Mucosa of rectum (tissue), 2 donors: ENCODE measurements around the gene MYO18B.
"Not testable (repeated sequence)": the region's sequence is repeated elsewhere in the genome, so short reads cannot be mapped to it uniquely, and the experiment has no call there.

Experiments
- H3K27ac ChIP-seq, 2 donors: one replicate each; pipeline ENCODE4 v1.7.0; 2013; ENCODE audit warnings: inconsistent platforms in 2 of 2, low read depth in 2 of 2, low read length in 2 of 2
- H3K27me3 ChIP-seq, 2 donors: one replicate each; pipeline ENCODE4 v1.7.0; 2013; ENCODE audit warnings: low read length in 2 of 2; ENCODE audit not compliant: control insufficient read depth in 2 of 2, insufficient read depth in 2 of 2
- H3K36me3 ChIP-seq, 2 donors: one replicate each; pipeline ENCODE4 v1.7.0; 2013; ENCODE audit warnings: low read length in 2 of 2; ENCODE audit not compliant: control insufficient read depth in 2 of 2, insufficient read depth in 2 of 2
- H3K4me1 ChIP-seq, 2 donors: one replicate each; pipeline ENCODE4 v1.7.0; 2013; ENCODE audit warnings: low read length in 2 of 2, mild to moderate bottlenecking in 1 of 2; ENCODE audit not compliant: control insufficient read depth in 2 of 2, insufficient read depth in 2 of 2
- H3K4me3 ChIP-seq, 2 donors: one replicate each; pipeline ENCODE4 v1.7.0; 2013; ENCODE audit warnings: low read length in 2 of 2
- H3K9ac ChIP-seq, 2 donors: one replicate each; pipeline ENCODE4 v1.7.0; 2013; ENCODE audit warnings: low read length in 2 of 2, low read depth in 1 of 2, mild to moderate bottlenecking in 1 of 2
- H3K9me3 ChIP-seq, 2 donors: one replicate each; pipeline ENCODE4 v1.7.0; 2013; ENCODE audit warnings: low read length in 2 of 2; ENCODE audit not compliant: control insufficient read depth in 2 of 2
- donor health status: healthy.
- donor health status: Normal muscosa, but diverticular disease.

The MYO18B gene

GRCh38 chr22:25966448-25966913 is 224.5 kb downstream of the MYO18B start:
- H3K4me3 ChIP-seq = no peak overlapping the region
- H3K27me3 ChIP-seq = peaks cover 0 to 3% of the 10 kb centered on the region in 2 donors
- no peak overlapping the region for H3K9ac ChIP-seq
- no peaks in the 10 kb centered on the region for H3K9me3 ChIP-seq
- H3K4me1 ChIP-seq = no peaks in the 10 kb centered on the region
- no peaks in the 10 kb centered on the region for H3K36me3 ChIP-seq
- no peak overlapping the region for H3K27ac ChIP-seq

- no peaks in the 10 kb centered on the region for H3K36me3 ChIP-seq
- no peak overlapping the region for H3K9ac ChIP-seq
- H3K9me3 ChIP-seq = no peaks in the 10 kb centered on the region
- H3K4me1 ChIP-seq = no peaks in the 10 kb centered on the region
- no peak overlapping the region for H3K4me3 ChIP-seq
- no peak overlapping the region for H3K27ac ChIP-seq
- peaks cover 0 to 3% of the 10 kb centered on the region in 2 donors for H3K27me3 ChIP-seq
Measured at GRCh38 chr22:25969286-25969685, 227.3 kb downstream of the MYO18B start.

- H3K9ac ChIP-seq = no peak overlapping the region
- H3K27ac ChIP-seq = no peak overlapping the region
Measured at GRCh38 chr22:25969901-25970300, 227.9 kb downstream of the MYO18B start.

GRCh38 chr22:25970374-25970911 is 228.5 kb downstream of the MYO18B start:
- no peak overlapping the region for H3K9ac ChIP-seq
- H3K4me3 ChIP-seq = no peak overlapping the region
- no peaks in the 10 kb centered on the region for H3K4me1 ChIP-seq
- no peak overlapping the region for H3K27ac ChIP-seq
- H3K36me3 ChIP-seq = no peaks in the 10 kb centered on the region
- H3K9me3 ChIP-seq = no peaks in the 10 kb centered on the region
- H3K27me3 ChIP-seq = peaks cover 0 to under 1% of the 10 kb centered on the region in 2 donors

More at GRCh38 chr22:25969901-25970300, 227.9 kb downstream of the MYO18B start:
- no peaks in the 10 kb centered on the region for H3K4me1 ChIP-seq
- H3K4me3 ChIP-seq = no peak overlapping the region
- peaks cover 0 to 3% of the 10 kb centered on the region in 2 donors for H3K27me3 ChIP-seq
- H3K9me3 ChIP-seq = no peaks in the 10 kb centered on the region
- H3K36me3 ChIP-seq = no peaks in the 10 kb centered on the region

GRCh38 chr22:25970999-25971811 is 229.2 kb downstream of the MYO18B start:
- Histone ChIP-seq H3K27me3 (no peaks in the 10 kb centered on the region), H3K9me3 (no peaks in the 10 kb centered on the region), H3K4me1 (no peaks in the 10 kb centered on the region), H3K4me3 (no peak overlapping the region), H3K9ac (no peak overlapping the region), H3K36me3 (no peaks in the 10 kb centered on the region), H3K27ac (no peak overlapping the region)

GRCh38 chr22:25972397-25972796 is 230.4 kb downstream of the MYO18B start:
- H3K9me3 ChIP-seq = no peaks in the 10 kb centered on the region
- no peak overlapping the region for H3K27ac ChIP-seq
- H3K4me3 ChIP-seq = no peak overlapping the region
- H3K36me3 ChIP-seq = no peaks in the 10 kb centered on the region
- no peak overlapping the region for H3K9ac ChIP-seq
- H3K4me1 ChIP-seq = no peaks in the 10 kb centered on the region
- no peaks in the 10 kb centered on the region for H3K27me3 ChIP-seq

- H3K4me3 ChIP-seq = no peak overlapping the region
- no peaks in the 10 kb centered on the region for H3K9me3 ChIP-seq
- no peaks in the 10 kb centered on the region for H3K36me3 ChIP-seq
- no peak overlapping the region for H3K9ac ChIP-seq
- H3K4me1 ChIP-seq = no peaks in the 10 kb centered on the region
- no peaks in the 10 kb centered on the region for H3K27me3 ChIP-seq
- H3K27ac ChIP-seq = no peak overlapping the region
Measured at GRCh38 chr22:25976356-25976755, 234.4 kb downstream of the MYO18B start.

- no peaks in the 10 kb centered on the region for H3K4me1 ChIP-seq
- H3K27ac ChIP-seq = no peak overlapping the region
- no peak overlapping the region for H3K9ac ChIP-seq
- H3K36me3 ChIP-seq = no peaks in the 10 kb centered on the region
- no peak overlapping the region for H3K4me3 ChIP-seq
- no peaks in the 10 kb centered on the region for H3K9me3 ChIP-seq
- no peaks in the 10 kb centered on the region for H3K27me3 ChIP-seq
Measured at GRCh38 chr22:25979968-25980367, 238.0 kb downstream of the MYO18B start.

GRCh38 chr22:25984911-25985310 is 242.9 kb downstream of the MYO18B start:
- H3K27me3 ChIP-seq, H3K27ac ChIP-seq, H3K9ac ChIP-seq, H3K4me3 ChIP-seq, H3K4me1 ChIP-seq, H3K9me3 ChIP-seq, H3K36me3 ChIP-seq: not testable (repeated sequence)

GRCh38 chr22:25987948-25988347 is 246.0 kb downstream of the MYO18B start:
- peaks cover 0 to under 1% of the 10 kb centered on the region in 2 donors for H3K27me3 ChIP-seq
- no peaks in the 10 kb centered on the region for H3K36me3 ChIP-seq
- H3K4me1 ChIP-seq = no peaks in the 10 kb centered on the region
- H3K27ac ChIP-seq = no peak overlapping the region
- no peaks in the 10 kb centered on the region for H3K9me3 ChIP-seq
- H3K4me3 ChIP-seq = no peak overlapping the region
- H3K9ac ChIP-seq = no peak overlapping the region
